Activated T-helper 17 cell treated with anti-CD3 and anti-CD28 coated beads, Interleukin-2, amount 50 U/mL, for 72 hours (primary cell): ENCODE data around the gene PCSK1. TPM values are rescaled to one million over a fixed set of nuclear protein-coding genes. Genes with fewer than 3 reads are reported as not detected.
A peak's percentile ranks its signal among the peaks of the same experiment; 100 is the strongest.

Experiments
- ATAC-seq: fragments of 150-1000 bp; cut with Tn5 transposase; replicated peaks from 2 replicates; pipeline ENCODE4 v1.10.0; 2021; ENCODE audit warnings: mild to moderate bottlenecking, moderate library complexity
- H3K27ac Mint-ChIP-seq: one replicate; pipeline ENCODE4 v1.8.0; 2022; ENCODE audit warnings: mixed read lengths
- H3K27me3 Mint-ChIP-seq: one replicate; pipeline ENCODE4 v1.8.0; 2022; ENCODE audit warnings: mixed read lengths
- H3K36me3 Mint-ChIP-seq: one replicate; pipeline ENCODE4 v1.8.0; 2022; ENCODE audit warnings: low read depth, mild to moderate bottlenecking, mixed read lengths
- H3K4me1 Mint-ChIP-seq: one replicate; pipeline ENCODE4 v1.8.0; 2022; ENCODE audit warnings: mixed read lengths
- H3K4me3 Mint-ChIP-seq: one replicate; pipeline ENCODE4 v1.8.0; 2022; ENCODE audit warnings: mild to moderate bottlenecking, mixed read lengths
- H3K9me3 Mint-ChIP-seq: one replicate; pipeline ENCODE4 v1.8.0; 2022; ENCODE audit warnings: mixed read lengths
- total RNA-seq, 2 donors: library from RNA; stranded (reverse); gene quantifications; one replicate each; pipeline ENCODE4 v1.2.3, GENCODE V29; 2022

PCSK1 gene
- total RNA-seq, 2 donors from 2014 or later: not detected

- peaks cover 52% of the 10 kb centered on the region for H3K27me3 Mint-ChIP-seq
- H3K36me3 Mint-ChIP-seq: no peaks in the 10 kb centered on the region
- no peak overlapping the region for H3K4me3 Mint-ChIP-seq
- ATAC-seq: no peak
- H3K9me3 Mint-ChIP-seq: no peaks in the 10 kb centered on the region
- H3K27ac Mint-ChIP-seq: no peak overlapping the region
- H3K4me1 Mint-ChIP-seq: no peaks in the 10 kb centered on the region
Measured at GRCh38 chr5:96440185-96440538, 7.1 kb upstream of the PCSK1 start.

- H3K36me3 Mint-ChIP-seq: no peaks in the 10 kb centered on the region
- H3K4me3 Mint-ChIP-seq: no peak overlapping the region
- no peak overlapping the region for H3K27ac Mint-ChIP-seq
- peaks cover 2% of the 10 kb centered on the region for H3K4me1 Mint-ChIP-seq
- peaks cover 1% of the 10 kb centered on the region for H3K9me3 Mint-ChIP-seq
- ATAC-seq: peak; percentile 26
- peaks cover 55% of the 10 kb centered on the region for H3K27me3 Mint-ChIP-seq
Measured at GRCh38 chr5:96439477-96440184, 6.6 kb upstream of the PCSK1 start.

- H3K36me3 Mint-ChIP-seq: no peaks in the 10 kb centered on the region
- no peak overlapping the region for H3K4me3 Mint-ChIP-seq
- H3K9me3 Mint-ChIP-seq: peaks cover 9% of the 10 kb centered on the region
- H3K4me1 Mint-ChIP-seq: peaks cover 21% of the 10 kb centered on the region
- no peak overlapping the region for H3K27ac Mint-ChIP-seq
- ATAC-seq: peak; percentile 48
- peaks cover 75% of the 10 kb centered on the region for H3K27me3 Mint-ChIP-seq
Measured at GRCh38 chr5:96434201-96434645, 1.2 kb upstream of the PCSK1 start.

GRCh38 chr5:96432216-96433065 is 607 bp downstream of the PCSK1 start:
- no peak for ATAC-seq
- H3K4me3 Mint-ChIP-seq: no peak overlapping the region
- peaks cover 74% of the 10 kb centered on the region for H3K27me3 Mint-ChIP-seq
- H3K4me1 Mint-ChIP-seq: peaks cover 21% of the 10 kb centered on the region
- no peaks in the 10 kb centered on the region for H3K36me3 Mint-ChIP-seq
- no peak overlapping the region for H3K27ac Mint-ChIP-seq
- peaks cover 9% of the 10 kb centered on the region for H3K9me3 Mint-ChIP-seq

DNA sequence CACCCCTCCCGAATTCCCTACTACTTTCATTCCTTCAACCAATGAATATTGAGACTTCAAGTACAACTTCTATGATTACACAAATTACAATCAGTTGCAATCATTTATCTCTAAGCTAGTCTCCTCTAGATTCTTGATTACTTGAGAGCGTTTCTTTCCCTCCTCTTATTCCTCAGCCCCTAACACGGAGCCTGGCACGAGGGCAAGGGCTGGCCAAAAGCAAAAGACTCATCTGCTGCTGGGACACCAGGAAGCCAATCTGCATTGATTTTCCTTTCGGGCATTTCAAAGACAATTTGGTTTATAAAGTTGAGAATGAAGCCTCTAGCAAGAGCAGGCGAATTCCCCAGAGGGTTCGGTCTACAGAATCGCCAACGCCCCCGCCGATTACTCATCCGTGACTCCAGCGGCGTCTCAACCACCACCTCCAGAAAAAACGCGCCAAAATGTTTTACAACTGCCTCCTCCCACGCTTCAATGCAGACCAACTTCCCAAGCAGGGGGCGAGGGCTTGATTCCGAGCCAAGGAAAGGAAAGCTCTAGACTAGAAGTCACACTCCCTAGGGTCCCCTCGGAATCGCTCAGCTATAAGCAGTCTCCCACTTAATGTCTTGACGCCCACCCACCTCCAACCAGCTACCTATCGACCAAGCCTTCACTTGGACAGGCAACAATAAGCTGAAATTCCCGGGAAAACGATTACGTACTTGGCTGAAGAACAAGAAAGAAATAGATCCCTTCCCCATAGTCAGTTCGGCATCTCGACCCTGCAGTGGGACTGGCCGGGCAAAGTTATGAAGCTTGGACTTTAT is 1.5 kb downstream of the PCSK1 start:
- ATAC-seq: peak; percentile 37
- Mint-ChIP-seq H3K4me1 (peaks cover 21% of the 10 kb centered on the region), H3K27ac (no peak overlapping the region), H3K36me3 (no peaks in the 10 kb centered on the region), H3K9me3 (peaks cover 9% of the 10 kb centered on the region), H3K4me3 (peak overlapping the region; percentile 17), H3K27me3 (peaks cover 73% of the 10 kb centered on the region)

DNA sequence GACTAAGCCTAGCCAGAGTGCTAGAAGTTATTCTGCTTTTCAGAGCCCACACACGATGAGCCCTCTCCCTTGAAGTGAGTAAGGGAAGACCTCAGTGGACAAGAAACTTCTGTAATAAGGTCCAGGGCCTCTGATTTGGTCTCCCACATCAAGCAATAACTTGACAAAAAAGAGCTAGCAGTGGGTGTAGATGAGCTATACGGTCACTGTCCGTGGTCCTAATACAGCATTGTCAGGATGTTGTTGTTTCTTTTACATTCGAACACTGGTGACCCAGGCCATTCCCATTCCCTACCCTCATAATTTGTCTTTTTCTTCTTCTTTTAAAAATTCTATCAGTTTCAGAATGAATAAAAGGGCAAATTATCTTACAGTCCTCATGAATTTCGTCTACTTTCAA is 5.2 kb downstream of the PCSK1 start:
- H3K4me1 Mint-ChIP-seq: peaks cover 13% of the 10 kb centered on the region
- H3K36me3 Mint-ChIP-seq: no peaks in the 10 kb centered on the region
- no peak overlapping the region for H3K27ac Mint-ChIP-seq
- ATAC-seq: no peak
- H3K4me3 Mint-ChIP-seq: no peak overlapping the region
- H3K27me3 Mint-ChIP-seq: peaks cover 60% of the 10 kb centered on the region
- H3K9me3 Mint-ChIP-seq: peaks cover under 1% of the 10 kb centered on the region

GRCh38 chr5:96426831-96427230 is 6.2 kb downstream of the PCSK1 start:
- ATAC-seq: no peak
- H3K4me1 Mint-ChIP-seq: peaks cover 9% of the 10 kb centered on the region
- no peak overlapping the region for H3K4me3 Mint-ChIP-seq
- no peaks in the 10 kb centered on the region for H3K36me3 Mint-ChIP-seq
- H3K27me3 Mint-ChIP-seq: peaks cover 55% of the 10 kb centered on the region
- H3K27ac Mint-ChIP-seq: no peak overlapping the region
- no peaks in the 10 kb centered on the region for H3K9me3 Mint-ChIP-seq

GRCh38 chr5:96425443-96425842 is 7.6 kb downstream of the PCSK1 start:
- Mint-ChIP-seq H3K36me3 (no peaks in the 10 kb centered on the region), H3K4me3 (no peak overlapping the region), H3K4me1 (no peaks in the 10 kb centered on the region), H3K27me3 (peaks cover 54% of the 10 kb centered on the region), H3K9me3 (no peaks in the 10 kb centered on the region), H3K27ac (no peak overlapping the region)
- ATAC-seq: no peak

DNA sequence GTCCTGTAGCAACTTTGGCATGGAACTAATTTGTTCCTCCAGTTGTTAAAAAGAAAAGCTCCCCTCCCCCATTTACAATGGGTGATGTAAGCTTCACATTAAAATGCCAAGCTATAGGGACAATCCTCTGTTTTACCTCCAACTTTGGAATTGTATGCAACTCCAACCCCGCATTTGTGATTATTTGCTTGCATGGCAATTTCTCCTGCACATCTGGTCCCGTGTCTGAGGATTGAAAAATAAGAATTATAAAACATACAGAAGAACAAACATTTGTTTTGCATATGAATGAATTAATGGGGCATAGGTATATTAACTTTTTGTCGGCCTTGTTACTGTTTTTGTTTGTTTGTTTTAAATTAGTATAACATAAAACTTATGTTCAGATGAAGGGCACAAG is 17.2 kb downstream of the PCSK1 start:
- no peaks in the 10 kb centered on the region for H3K9me3 Mint-ChIP-seq
- no peak for ATAC-seq
- no peak overlapping the region for H3K27ac Mint-ChIP-seq
- H3K4me3 Mint-ChIP-seq: no peak overlapping the region
- H3K36me3 Mint-ChIP-seq: no peaks in the 10 kb centered on the region
- peaks cover 11% of the 10 kb centered on the region for H3K27me3 Mint-ChIP-seq
- H3K4me1 Mint-ChIP-seq: no peaks in the 10 kb centered on the region

DNA sequence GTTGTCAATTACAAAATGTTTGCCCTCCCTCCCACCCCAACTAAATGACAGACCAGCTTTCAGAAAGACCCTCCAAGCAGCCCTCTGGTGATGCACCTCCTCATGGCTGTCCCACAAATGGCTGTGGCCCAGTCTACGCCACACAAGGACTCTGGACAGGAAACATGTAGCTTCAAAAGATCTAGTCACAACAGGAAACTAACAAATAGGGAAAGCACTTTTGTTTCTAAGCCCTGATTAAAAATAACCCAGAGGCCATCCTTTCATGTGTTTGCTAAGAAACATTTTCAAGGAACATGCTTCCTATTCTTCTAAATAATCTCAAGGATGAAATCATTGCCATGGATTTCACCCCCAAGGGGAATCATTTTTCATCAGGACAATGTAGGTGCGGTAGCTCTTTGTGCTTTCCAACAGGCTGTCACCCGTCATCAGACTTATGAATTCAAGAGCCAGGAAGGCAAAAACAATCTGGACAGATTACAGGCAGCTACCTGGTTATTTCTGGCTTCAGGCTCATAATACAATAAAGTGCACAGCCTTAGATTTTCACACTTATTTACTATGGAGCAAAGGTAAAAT is 20.1 kb downstream of the PCSK1 start:
- no peak overlapping the region for H3K4me3 Mint-ChIP-seq

DNA sequence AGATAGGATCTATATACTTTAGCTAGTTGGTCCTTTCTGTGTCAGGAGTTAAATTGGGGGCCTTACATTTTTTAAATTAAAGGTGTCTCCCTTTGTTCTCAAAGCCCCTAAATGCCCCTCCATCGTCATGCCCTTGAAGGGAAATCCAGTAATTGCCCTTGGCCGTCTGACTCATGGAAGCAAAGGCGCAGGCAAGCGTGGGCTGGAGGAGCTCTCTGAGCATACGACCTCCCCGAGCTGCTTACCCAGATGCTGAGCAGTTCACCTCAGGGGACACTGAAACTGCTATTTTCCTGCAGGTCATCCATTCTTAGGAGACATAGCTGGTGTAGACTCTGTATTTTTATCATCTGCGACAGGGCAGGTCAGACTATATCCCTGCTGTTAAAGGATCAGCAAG is 23.0 kb downstream of the PCSK1 start:
- no peak overlapping the region for H3K4me3 Mint-ChIP-seq
- H3K4me1 Mint-ChIP-seq: no peaks in the 10 kb centered on the region
- no peaks in the 10 kb centered on the region for H3K9me3 Mint-ChIP-seq

More for the DNA sequence above, 20.1 kb downstream of the PCSK1 start:
- no peak overlapping the region for H3K27ac Mint-ChIP-seq
- H3K36me3 Mint-ChIP-seq: no peaks in the 10 kb centered on the region
- H3K4me1 Mint-ChIP-seq: no peaks in the 10 kb centered on the region
- H3K9me3 Mint-ChIP-seq: no peaks in the 10 kb centered on the region
- ATAC-seq: no peak
- H3K27me3 Mint-ChIP-seq: peaks cover 8% of the 10 kb centered on the region

GRCh38 chr5:96408841-96409538 is 24.1 kb downstream of the PCSK1 start:
- Mint-ChIP-seq H3K27ac (no peak overlapping the region), H3K4me3 (no peak overlapping the region), H3K9me3 (no peaks in the 10 kb centered on the region), H3K4me1 (no peaks in the 10 kb centered on the region), H3K36me3 (no peaks in the 10 kb centered on the region), H3K27me3 (peaks cover 8% of the 10 kb centered on the region)
- ATAC-seq: no peak

More for the DNA sequence above, 23.0 kb downstream of the PCSK1 start:
- ATAC-seq: no peak
- peaks cover 8% of the 10 kb centered on the region for H3K27me3 Mint-ChIP-seq
- no peaks in the 10 kb centered on the region for H3K36me3 Mint-ChIP-seq
- H3K27ac Mint-ChIP-seq: no peak overlapping the region

DNA sequence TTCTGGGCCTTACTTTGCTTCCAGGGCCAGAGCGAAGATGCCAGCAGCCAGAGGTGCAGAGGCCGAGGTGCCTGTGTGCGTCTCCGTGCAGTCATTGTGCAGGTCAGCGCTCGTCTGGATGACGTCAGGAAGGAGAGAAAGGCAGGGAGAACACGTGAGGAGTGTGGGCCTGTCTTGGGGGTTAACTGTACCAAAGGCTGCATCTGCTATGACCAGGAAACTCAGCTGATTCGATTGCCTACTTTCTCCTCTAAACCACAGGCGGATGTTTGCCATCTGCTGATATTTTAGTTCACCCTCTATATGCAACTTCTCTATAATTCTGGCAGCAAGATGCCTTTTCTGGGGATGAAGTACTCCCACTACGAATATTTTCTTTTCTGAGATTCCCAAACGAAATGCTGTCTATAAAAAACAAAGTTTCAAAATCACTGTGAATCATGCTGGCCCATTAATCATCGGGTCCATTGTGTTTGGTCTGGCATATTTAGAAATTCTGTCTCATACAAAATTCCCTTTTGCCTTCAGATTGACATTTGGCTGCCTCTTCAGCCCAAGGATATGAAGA is 24.8 kb downstream of the PCSK1 start:
- Mint-ChIP-seq H3K9me3 (no peaks in the 10 kb centered on the region), H3K36me3 (no peaks in the 10 kb centered on the region), H3K4me3 (no peak overlapping the region), H3K4me1 (no peaks in the 10 kb centered on the region), H3K27ac (no peak overlapping the region), H3K27me3 (peaks cover 8% of the 10 kb centered on the region)
- ATAC-seq: no peak
